ENCODE measurements around the gene YAP1.
"Not testable (repeated sequence)": the region's sequence is repeated elsewhere in the genome, so short reads cannot be mapped to it uniquely, and the experiment has no call there.

Gene YAP1

GRCh38 chr11:102166175-102167064, 56.2 kb downstream of the YAP1 start:
- no peak for DNase-seq

- DNase-seq = peak; percentile 56
Observed at GRCh38 chr11:102168481-102168880, 58.2 kb downstream of the YAP1 start.

GRCh38 chr11:102171101-102171500, 60.9 kb downstream of the YAP1 start:
- peak; percentile 85 for DNase-seq

- peak; percentile 77 for DNase-seq
Observed at GRCh38 chr11:102172127-102172848, 62.0 kb downstream of the YAP1 start.

- DNase-seq = peak; percentile 24
Observed at GRCh38 chr11:102177126-102177525, 66.9 kb downstream of the YAP1 start.

- DNase-seq = peak; percentile 90
Observed at GRCh38 chr11:102177974-102178631, 67.9 kb downstream of the YAP1 start.

GRCh38 chr11:102179371-102179770, 69.1 kb downstream of the YAP1 start:
- no peak for DNase-seq

- peak; percentile 22 for DNase-seq
Observed at GRCh38 chr11:102184269-102184987, 74.2 kb downstream of the YAP1 start.

GRCh38 chr11:102186551-102187191, 76.4 kb downstream of the YAP1 start:
- peak; percentile 55 for DNase-seq

GRCh38 chr11:102187416-102188151, 77.3 kb downstream of the YAP1 start:
- DNase-seq = peak; percentile 88

GRCh38 chr11:102188488-102188887, 78.2 kb downstream of the YAP1 start:
- DNase-seq = no peak

GRCh38 chr11:102191832-102192231, 81.6 kb downstream of the YAP1 start:
- DNase-seq = no peak

- no peak for DNase-seq
Observed at GRCh38 chr11:102192349-102193066, 82.3 kb downstream of the YAP1 start.

- no peak for DNase-seq
Observed at GRCh38 chr11:102194257-102194656, 84.0 kb downstream of the YAP1 start.

- no peak for DNase-seq
Observed at GRCh38 chr11:102194990-102195389, 84.7 kb downstream of the YAP1 start.

- DNase-seq = no peak
Observed at GRCh38 chr11:102196351-102196750, 86.1 kb downstream of the YAP1 start.

- DNase-seq = no peak
Observed at GRCh38 chr11:102196816-102197215, 86.6 kb downstream of the YAP1 start.

- no peak for DNase-seq
Observed at GRCh38 chr11:102197670-102198139, 87.5 kb downstream of the YAP1 start.

GRCh38 chr11:102199673-102200072, 89.4 kb downstream of the YAP1 start:
- no peak for DNase-seq

- not testable (repeated sequence) for DNase-seq
Observed at GRCh38 chr11:102200325-102200724, 90.1 kb downstream of the YAP1 start.

GRCh38 chr11:102201776-102202175, 91.5 kb downstream of the YAP1 start:
- no peak for DNase-seq
